GM18508 (cell line): ENCODE measurements around the gene CDK11A.
"Not testable (repeated sequence)": the region's sequence is repeated elsewhere in the genome, so short reads cannot be mapped to it uniquely, and the experiment has no call there.

Experiments
- ATAC-seq: cut with Tn5 transposase; IDR thresholded peaks from one replicate; pipeline ENCODE4 v1.9.1; 2021; ENCODE audit warnings: moderate number of reproducible peaks; ENCODE audit not compliant: insufficient read depth, unreplicated experiment

Gene CDK11A

DNA sequence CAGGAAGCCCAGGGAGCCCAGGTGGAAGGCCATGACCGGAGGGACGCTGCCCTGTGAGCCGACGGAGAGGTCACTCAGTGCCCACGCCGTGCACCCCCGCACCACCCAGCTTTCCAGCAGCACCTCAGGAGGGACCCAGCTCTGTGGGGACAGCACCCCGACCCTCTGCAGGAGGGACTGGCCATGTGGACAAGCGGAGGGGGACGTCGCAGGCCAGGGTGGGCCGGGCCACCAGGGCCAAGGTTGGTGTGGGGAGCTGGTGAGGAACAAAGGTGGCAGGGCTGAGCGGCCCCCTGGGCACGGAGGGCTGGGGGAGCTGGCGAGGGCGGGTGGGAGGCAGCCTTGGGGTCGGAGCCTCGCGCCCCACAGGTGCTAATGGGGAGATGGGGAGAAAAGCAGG is 31.3 kb upstream of the CDK11A start:
- ATAC-seq, result no peak

DNA sequence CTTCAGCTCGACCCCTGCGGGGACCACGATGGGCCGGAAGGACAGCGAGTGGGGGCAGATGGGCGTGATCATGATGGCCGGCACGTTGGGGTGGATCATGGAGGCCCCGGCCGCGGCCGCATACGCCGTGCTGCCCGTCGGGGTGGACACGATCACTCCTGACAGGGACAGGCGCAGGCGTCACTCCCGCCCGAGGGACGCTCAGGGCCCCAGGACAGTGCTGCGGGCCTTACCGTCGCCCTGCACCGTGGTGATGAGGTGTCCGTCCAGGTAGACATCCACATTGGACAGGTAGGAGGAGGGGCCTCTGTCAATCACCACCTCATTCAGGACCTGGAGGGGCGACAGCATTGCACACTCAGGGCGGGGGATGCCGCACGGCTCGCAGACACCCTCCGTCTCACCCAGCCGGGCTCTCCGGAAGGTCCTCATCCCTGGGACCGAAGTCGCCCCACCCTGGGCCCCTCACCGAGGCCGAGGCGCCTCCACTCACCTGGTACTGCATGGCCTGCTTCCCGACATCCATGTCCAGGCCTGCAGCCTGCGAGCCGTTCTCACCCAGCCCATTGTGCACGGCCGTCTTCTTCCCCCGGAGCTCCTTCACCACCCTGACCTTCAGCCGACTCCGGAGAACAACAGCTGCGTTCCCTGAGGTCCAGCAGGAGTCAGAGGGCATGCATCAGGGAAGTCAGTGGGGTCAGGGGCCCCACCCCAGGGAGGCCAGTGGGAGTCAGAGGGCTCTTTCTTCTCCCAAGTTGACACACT is 30.1 kb upstream of the CDK11A start:
- ATAC-seq, result no peak

DNA sequence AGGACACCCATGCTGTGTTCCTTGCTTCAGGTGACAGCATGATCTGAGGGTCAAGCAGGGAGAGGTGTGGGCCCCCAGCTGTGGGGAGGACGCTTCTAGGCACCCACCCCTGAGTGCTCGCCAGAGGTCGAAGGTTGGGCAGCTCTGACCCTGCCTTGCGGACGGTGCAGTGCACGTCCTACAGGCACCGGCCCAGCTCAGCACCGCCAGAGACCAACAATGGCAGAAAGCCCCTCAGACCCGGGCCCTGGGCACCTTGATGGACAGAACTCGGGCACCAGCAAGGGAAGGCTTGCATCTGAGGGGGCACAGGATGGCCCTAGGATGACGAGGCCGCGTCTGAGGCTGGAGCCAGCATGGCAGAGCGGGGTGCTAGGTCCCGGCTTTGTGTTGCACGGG is 29.4 kb upstream of the CDK11A start:
- no peak for ATAC-seq

DNA sequence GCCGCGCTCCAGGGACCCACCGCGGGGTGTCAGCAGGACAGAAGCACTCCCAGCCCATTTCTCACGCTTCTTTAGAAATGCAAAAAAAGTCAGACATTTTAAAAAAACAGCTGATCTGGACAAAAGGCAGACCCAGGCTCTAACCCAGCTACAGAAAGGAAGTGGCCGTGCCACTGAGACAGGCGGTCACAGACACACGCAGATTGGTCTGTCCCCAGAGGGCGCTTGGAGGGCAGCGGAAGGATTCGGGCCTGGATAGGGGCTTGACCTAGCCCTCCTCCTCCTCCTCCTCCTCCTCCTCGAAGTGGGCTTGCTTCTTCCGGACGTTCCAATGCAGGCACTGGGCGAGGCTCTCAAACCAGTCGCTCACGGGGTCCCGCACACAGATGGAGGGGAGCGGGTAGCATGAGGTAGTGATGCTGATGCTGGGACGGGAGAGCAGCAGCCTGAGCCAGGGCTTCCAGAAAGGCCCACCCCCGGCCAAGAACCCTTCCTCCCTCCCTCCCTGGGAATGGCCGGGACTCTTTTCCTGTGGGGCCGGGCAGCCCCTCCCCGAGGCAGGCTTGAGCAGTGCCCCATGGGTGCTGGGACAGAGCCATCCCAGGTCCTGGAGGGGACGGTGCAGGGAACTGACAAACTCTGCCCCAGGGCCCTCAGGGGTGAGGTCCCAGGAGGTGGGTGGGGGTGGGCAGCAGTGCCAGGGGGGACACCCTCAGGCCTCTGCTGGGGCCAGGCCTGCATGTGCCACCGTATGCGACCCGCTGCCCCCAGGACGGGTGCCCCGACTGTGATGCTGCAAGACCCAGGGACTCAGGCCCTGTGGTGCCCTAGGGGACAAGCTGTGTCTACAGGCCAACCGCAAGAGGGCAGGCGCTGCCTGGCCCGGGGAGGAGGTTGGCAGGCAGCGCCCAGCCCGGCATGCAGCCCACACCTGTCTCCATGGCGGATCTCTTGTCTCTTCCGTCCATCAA is 28.8 kb upstream of the CDK11A start:
- no peak for ATAC-seq

DNA sequence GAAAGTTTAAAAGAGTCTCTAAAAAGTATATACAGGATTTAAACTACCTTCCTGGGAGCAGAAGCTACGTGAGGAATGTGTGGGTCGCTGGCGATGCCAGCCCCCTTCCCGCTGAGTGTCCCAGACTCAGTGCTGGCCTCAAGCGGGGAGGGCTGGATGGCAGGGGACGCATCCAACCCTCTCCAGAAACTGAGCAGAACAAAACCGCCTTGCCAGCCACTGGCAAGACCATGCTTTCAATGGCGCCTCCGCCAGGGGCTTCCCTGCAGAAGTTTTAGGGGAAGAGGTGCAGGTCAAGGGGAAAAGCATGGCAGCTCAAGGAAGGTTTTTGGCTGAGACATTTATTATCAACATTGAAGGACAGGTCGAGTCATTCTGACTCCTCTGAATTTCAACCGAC is 28.0 kb upstream of the CDK11A start:
- ATAC-seq, result no peak

DNA sequence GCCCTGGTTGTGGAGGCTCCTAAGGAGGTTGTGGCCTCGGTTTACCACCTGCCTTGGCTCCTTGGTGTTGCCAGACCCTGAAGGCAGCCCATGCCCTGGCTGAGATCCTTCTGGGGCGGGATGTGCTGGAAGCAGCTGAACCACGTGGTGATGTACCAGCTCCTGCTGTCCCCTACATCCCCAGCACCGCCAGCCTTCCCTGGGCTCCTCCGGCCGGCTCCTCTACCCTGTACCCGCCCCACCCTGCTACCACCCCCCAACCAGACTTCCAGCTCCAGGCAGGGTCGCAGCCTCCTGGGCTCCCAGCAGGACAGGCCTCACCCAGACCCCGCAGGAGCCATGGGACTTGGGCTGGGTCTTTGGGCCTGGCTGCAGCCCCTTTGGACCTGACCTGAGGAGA is 25.8 kb upstream of the CDK11A start:
- ATAC-seq, result not testable (repeated sequence)

DNA sequence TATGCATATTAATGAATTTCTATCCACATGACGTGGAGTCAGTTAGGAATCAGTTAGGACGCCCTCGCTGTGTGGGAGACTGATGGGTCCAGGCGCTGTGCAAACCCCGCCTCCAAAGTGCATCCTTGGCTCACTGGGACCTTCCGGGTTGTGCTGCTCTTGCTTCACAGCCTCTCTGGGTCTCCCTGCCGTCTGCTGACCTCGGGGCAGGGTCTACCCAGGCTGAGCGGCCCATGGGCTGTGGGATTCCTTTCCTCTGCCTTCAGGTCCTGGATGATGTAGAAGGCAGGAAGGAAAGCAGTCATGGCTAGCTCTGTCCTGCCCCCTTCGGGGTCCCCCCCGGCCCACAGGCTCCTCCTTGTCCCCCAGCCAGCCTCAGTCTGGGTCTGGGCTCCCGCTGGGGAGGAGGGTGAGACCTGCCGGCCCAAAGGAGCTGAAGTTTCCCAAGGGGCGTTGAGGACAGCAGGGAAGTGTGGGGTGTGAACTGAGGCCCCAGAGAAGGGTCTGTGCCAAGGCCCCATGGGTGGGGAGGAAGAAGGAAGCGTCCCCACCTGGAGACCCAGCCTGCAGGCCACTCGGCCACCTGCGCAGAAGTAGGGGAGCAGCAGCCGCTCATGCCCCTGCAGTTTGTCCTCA is 24.6 kb upstream of the CDK11A start:
- no peak for ATAC-seq

DNA sequence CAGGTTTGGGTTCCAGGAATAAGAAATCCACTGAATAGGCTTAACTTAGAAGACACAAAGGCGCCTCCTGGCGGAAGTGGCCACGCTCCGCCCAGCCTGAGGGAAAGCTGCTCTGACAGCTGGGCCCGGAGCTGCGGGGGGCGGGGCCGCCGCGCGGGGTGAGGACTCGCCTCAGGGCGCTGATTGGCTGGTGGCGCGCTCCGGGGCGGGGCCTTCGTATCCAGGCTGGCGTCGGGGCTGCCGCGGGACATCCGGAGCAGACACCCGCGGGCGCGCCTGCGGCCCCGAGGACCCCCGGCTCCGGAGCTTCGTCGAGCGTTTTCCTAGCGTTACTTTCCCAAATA is 22.4 kb upstream of the CDK11A start:
- peak; percentile 41 for ATAC-seq

DNA sequence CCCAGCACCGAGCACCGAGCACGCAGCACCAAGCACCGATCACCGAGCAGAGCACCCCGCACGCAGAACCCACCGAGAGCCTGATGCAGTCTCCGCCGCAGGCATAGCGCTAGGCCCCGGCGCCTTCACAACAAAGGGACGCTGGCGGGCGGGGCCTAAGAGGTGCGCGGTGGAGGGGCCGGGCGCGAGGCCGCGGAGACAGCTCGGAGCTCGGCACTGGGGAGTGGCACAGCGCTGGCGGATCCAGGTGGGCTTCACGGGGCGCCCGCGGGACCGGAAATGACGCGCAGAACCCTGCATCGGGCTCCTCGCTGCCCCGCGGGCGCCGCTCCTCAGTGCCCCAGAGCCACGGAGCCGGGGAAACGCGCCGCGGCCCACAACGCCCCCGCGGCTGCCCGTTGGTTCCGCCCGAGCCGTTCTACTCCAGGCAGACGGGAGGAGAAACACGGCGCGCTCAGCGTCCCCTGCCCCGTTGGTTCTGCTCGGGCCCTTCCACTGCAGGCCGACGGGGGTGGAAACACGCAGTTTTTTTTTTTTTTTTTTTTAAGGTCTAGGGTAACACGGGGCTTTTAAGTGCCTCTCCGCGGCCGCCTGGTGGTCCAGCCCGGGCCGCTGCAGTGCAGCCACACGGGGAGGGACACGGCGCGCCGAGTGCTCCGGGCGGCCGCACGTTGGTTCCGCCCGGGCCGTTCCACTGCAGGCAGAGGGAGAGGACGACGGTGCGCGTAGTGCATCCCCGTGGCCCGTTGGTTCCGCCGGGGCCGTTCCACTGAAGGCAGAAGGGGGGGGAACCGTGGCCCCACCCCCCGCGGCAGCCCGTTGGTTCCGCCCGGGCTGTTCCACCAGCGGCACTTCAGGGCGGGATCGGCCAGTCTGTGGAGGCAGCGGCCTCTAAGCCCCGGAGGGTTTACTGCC is 21.8 kb upstream of the CDK11A start:
- ATAC-seq, result peak; percentile 55

DNA sequence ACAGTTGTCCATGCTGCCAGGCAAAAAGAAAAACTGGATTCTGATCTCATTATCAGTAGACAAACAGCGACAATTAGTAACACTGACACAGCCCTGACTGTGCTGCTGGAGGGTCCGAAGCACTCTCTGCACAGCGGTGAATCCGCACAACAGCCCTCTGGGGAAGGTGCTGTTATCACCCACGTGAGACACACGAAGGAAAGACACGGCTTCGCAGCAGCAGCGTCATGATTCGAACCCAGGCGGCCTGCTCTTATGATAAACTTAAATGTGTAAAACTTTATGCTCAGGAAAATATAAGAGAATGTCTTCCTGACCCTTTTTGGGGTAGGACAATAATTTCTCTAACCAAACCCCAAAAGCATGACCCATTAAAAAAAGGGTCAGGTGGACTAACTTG is 18.4 kb upstream of the CDK11A start:
- ATAC-seq, result not testable (repeated sequence)

DNA sequence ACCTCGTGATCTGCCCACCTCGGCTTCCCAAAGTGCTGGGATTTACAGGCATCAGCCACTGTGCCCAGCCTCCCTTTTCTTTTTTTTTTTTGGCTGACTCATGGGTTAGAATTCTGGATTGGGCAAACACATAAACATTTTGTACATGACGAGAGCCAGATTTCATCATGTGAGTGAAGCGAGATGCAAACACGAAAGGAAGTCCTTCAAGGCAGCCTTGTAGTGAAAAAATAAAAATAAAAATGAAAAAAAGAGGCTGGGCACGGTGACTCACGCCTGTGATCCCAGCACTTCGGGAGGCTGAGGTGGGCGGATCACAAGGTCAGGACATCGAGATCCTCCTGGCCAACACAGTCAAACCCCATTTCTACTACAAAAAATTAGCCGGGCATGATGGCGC is 16.9 kb upstream of the CDK11A start:
- ATAC-seq, result not testable (repeated sequence)

DNA sequence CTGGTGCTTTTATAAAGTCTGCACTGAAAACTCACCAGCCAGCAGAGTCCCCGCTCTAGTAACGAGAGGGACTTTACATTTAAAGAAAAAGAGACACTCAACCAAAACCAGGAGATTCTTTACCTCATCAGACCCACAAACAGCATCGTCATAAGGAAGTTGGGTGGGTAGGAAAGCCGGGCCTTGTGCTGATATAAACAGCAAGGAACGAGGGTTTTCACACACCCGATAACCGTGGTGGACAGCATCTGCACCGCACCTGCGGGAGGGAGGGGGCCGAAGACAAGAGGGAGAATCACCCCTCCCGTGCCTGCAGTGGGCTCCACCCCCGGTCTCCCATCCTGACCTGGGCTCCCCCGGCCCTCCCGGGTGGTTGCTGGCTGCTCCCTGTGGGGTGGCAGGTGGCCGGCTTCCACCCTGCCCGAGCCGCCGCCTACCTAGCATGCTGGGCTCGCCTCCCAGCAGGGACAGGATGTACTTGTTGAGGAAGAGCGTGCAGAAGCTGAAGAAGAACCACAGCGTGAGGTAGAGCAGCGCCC is 14.7 kb upstream of the CDK11A start:
- not testable (repeated sequence) for ATAC-seq

DNA sequence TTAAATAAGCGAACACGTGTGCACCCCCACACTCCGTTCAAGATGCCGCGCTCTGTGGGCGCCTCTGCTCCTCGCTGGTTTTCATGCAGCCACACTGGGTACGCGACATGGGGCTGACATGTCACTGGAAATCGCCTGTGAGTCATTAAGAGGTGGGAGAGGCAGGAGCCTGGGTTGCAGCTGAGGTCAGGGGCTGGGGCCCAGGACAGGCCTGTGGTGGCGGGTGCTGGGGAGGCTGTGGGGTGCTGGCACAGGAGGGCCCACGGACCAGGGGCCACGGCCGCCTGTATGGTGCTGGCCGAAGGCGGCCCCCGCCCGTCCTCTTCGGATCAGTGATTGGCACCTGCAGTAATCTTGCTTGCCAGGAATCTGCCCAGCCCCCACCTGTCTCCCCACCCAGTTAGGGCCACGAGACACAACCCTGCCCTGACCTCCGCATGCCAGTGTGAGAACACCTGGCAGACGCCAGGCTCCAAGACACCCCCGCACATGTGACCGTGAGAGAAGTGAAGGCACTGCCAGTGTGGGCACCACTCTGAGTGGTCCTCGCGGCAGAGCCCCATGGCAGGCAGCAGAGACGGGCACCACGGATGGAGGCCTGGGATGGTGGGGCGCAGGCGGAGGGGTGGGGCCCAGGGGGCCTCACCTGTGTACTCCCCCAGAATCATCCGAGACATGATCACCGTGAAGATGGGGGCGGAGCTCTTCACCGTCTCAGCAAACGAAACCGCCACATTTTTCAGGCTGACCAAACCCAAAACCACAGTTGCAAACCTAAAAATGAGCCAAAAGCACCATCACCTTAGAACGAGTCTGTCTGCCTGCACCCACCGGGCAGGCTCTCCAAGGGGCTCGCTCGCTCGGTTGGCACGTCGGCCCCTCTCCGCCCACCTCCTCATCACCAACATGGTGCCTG is 13.8 kb upstream of the CDK11A start:
- not testable (repeated sequence) for ATAC-seq

DNA sequence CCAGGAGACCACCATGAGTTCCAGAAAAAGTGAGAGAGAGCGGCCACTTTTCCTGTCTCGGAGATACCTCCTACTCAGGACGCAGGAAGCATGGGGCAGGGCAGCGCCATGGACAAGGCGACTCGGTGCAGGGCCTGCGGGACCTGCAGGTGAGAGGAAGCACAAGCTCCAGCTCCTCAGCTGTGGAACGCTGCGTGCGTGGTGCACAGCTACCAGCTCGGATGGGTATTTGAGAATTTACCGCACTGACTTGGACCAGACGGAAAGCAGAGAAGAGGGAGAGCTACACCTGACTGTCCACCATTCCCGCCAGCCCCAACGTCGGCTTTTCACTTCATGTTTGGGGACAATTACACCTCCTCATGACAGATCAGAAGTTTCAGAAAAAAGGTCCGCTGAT is 8.2 kb upstream of the CDK11A start:
- no peak for ATAC-seq

DNA sequence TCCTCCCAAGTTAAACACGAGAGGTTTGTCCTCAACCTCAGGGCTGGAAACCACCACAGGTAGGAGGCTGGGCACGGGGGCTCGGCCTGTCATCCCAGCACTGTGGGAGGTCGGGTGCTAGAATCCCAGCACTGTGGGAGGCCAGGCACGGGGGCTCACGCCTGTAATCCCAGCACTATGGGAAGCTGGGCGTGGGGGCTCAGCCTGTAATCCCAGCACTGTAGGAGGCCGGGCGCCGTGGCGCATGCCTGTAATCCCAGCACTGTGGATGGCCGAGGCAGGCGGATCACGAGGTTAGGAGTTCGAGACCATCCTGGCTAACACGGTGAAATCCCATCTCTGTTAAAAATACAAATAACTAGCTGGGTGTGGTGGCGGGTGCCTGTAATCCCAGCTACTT is 6.7 kb upstream of the CDK11A start:
- no peak for ATAC-seq

DNA sequence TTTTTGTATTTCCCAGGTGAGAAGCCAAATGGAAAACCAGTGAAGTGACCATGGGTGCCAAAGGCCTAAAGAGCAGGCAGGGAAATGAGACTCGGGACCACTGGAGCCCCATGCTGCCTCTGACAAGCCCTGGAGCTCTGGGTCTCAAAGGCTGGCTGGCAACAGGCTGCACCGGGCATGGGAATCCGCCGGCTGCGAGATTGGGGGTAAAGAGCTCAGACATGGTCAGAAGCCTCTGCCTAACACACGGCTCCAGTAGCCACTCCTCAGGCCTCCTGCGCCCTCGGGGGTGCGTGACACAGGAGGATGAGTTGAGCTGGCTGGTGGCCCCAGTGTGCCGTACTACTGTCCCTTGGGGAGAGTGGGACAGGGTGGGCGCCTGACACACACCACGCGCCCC is 6.1 kb upstream of the CDK11A start:
- not testable (repeated sequence) for ATAC-seq

DNA sequence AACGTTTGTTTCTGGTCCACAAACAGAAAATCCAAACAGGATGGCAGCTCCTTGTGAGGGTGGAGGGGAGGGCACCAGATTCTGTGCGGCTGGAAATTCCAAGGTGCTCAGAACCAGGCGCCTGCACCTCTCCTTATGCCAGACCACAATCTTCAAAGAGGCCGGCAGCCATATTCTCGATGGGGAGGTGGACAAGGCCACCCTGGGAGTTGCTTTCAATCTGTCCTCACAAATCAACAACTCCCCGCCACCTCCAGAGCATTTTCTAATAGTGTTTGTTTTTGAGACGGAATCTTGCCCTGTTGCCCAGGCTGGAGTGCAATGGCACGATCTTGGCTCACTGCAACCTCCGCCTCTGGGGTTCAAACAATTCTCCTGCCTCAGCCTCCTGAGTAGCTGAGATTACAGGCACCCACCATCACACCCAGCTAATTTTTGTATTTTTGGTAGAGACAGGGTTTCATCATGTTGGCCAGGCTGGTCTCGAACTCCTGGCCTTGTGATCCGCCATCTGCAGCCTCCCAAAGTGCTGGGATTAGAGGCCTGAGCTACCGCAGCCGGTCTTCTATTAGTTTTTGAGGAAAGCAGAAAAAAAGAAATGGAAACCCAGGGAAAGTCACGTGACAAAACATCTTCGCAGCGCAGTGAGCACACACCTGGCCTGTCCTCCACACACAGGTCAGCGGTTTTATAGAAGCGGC is 5.1 kb upstream of the CDK11A start:
- not testable (repeated sequence) for ATAC-seq
